GM12801 (cell line): Measurements from ENCODE around the gene NRN1L.

ENCODE experiments used
- CTCF ChIP-seq: IDR thresholded peaks from one replicate; pipeline ENCODE4 v1.5.1; 2011; ENCODE audit warnings: control low read depth; ENCODE audit not compliant: insufficient read length; ENCODE audit errors: extremely low read depth

Gene NRN1L

GRCh38 chr16:67865318-67865717 lies 19.4 kb upstream of the NRN1L start:
- no peak for TF ChIP-seq CTCF

- no peak for TF ChIP-seq CTCF
These were observed 16.4 kb upstream of the NRN1L start for GRCh38 chr16:67868290-67868689.

GRCh38 chr16:67869653-67870052 lies 15.0 kb upstream of the NRN1L start:
- no peak for TF ChIP-seq CTCF

GRCh38 chr16:67871256-67871655 lies 13.4 kb upstream of the NRN1L start:
- TF ChIP-seq CTCF, result no peak

GRCh38 chr16:67872131-67872630 lies 12.5 kb upstream of the NRN1L start:
- no peak for TF ChIP-seq CTCF

GRCh38 chr16:67872631-67873434 lies 11.9 kb upstream of the NRN1L start, which contains the start of gene EDC4:
Gene EDC4 (plus strand): TSS chr16:67873052. CDS start chr16:67873262, 210 bp downstream.
- no peak for TF ChIP-seq CTCF

GRCh38 chr16:67873435-67874370 lies 11.0 kb upstream of the NRN1L start:
- TF ChIP-seq CTCF, result no peak
